GM23248 (cell line): ENCODE data around the gene SMPD2. TPM values are rescaled to one million over a fixed set of nuclear protein-coding genes. Genes with fewer than 3 reads are reported as not detected.

ENCODE experiments used
- DNase-seq: peaks from one replicate; pipeline ENCODE4 v3.0.0-alpha.2; 2015
- H2AFZ ChIP-seq: fragments of 200-600 bp; sonication (generic); 2 replicates; pipeline ENCODE4 v1.6.1; 2016; ENCODE audit warnings: antibody characterized with exemption
- H3F3A ChIP-seq: fragments of 200-600 bp; sonication (generic); 2 replicates; pipeline ENCODE4 v1.6.1; 2016; ENCODE audit warnings: mild to moderate bottlenecking, antibody characterized with exemption, mixed run types; ENCODE audit not compliant: insufficient read depth
- H3K27ac ChIP-seq: fragments of 200-600 bp; sonication (generic); 2 replicates; pipeline ENCODE4 v1.5.1; 2016; ENCODE audit warnings: mild to moderate bottlenecking
- H3K27me3 ChIP-seq: fragments of 200-600 bp; sonication (generic); replicated peaks from 2 replicates; pipeline ENCODE4 v1.6.1; 2016; ENCODE audit warnings: mild to moderate bottlenecking; ENCODE audit not compliant: insufficient read depth
- H3K36me3 ChIP-seq: fragments of 200-600 bp; sonication (generic); 2 replicates; pipeline ENCODE4 v1.6.1; 2016; ENCODE audit warnings: low read depth, mild to moderate bottlenecking
- H3K4me1 ChIP-seq: fragments of 200-600 bp; sonication (generic); 2 replicates; pipeline ENCODE4 v1.6.1; 2016; ENCODE audit warnings: mild to moderate bottlenecking; ENCODE audit not compliant: insufficient read depth
- H3K4me2 ChIP-seq: fragments of 200-600 bp; sonication (generic); one replicate; pipeline ENCODE4 v1.6.1; 2016; ENCODE audit warnings: mild to moderate bottlenecking; ENCODE audit not compliant: unreplicated experiment
- H3K4me3 ChIP-seq: fragments of 200-600 bp; sonication (generic); 2 replicates; pipeline ENCODE4 v1.5.1; 2016; ENCODE audit warnings: mild to moderate bottlenecking
- H3K79me2 ChIP-seq: fragments of 200-600 bp; sonication (generic); 2 replicates; pipeline ENCODE4 v1.6.1; 2016; ENCODE audit warnings: mild to moderate bottlenecking; ENCODE audit not compliant: insufficient read depth
- H3K9ac ChIP-seq: fragments of 200-600 bp; sonication (generic); 2 replicates; pipeline ENCODE4 v1.6.1; 2016; ENCODE audit warnings: mild to moderate bottlenecking
- H3K9me2 ChIP-seq: fragments of 200-600 bp; sonication (generic); 2 replicates; pipeline ENCODE4 v1.6.1; 2016; ENCODE audit warnings: mixed run types, mild to moderate bottlenecking, moderate library complexity; ENCODE audit not compliant: insufficient read depth
- H3K9me3 ChIP-seq: fragments of 200-600 bp; sonication (generic); one replicate; pipeline ENCODE4 v1.6.1; 2017; ENCODE audit warnings: low read depth
- H4K20me1 ChIP-seq: fragments of 200-600 bp; sonication (generic); 2 replicates; pipeline ENCODE4 v1.6.0; 2016; ENCODE audit not compliant: insufficient read depth
- EZH2 ChIP-seq: fragments of 200-600 bp; sonication (generic); IDR thresholded peaks from 2 replicates; pipeline ENCODE4 v1.6.1; 2018; ENCODE audit warnings: antibody characterized with exemption, mild to moderate bottlenecking; ENCODE audit not compliant: insufficient read depth, poor library complexity, severe bottlenecking
- EZH2phosphoT487 ChIP-seq: fragments of 200-600 bp; sonication (generic); IDR thresholded peaks from 2 replicates; pipeline ENCODE4 v1.6.1; 2018; ENCODE audit warnings: antibody characterized with exemption, moderate library complexity, mild to moderate bottlenecking, low read depth; ENCODE audit not compliant: insufficient read depth
- WGBS, 2 experiments: methylation state at CpG; one replicate each; pipeline ENCODE4 v1.1.6; 2015 to 2017; ENCODE audit warnings: low lambda C conversion rate in 2 of 2, low coverage in 1 of 2; ENCODE audit errors: missing lambda C conversion rate in 2 of 2; 5-methylcytosine and 5-hydroxymethylcytosine counted together
- in situ Hi-C: fragments of 300-500 bp; cut with MboI; formaldehyde crosslinking; loops from 2 replicates; pipeline ENCODE4 v1.15.0; 2020
- polyA plus RNA-seq: library from polyadenylated mRNA; unstranded; fragments of >200 nt; fragmentation: Nextera tagmentation; extraction: Ambion mirVana; gene quantifications from 2 replicates; pipeline ENCODE4 v1.2.1, GENCODE V29; 2016
- total RNA-seq: library from RNA; depleted of rRNA; stranded (reverse); fragments of >200 nt; shearing (Covaris generic); gene quantifications from 2 replicates; pipeline ENCODE4 v1.2.3, GENCODE V29; 2014

The SMPD2 gene
- total and polyA plus RNA-seq, 2 experiments from 2014 or later: 4.5 to 6.4 TPM

DNA sequence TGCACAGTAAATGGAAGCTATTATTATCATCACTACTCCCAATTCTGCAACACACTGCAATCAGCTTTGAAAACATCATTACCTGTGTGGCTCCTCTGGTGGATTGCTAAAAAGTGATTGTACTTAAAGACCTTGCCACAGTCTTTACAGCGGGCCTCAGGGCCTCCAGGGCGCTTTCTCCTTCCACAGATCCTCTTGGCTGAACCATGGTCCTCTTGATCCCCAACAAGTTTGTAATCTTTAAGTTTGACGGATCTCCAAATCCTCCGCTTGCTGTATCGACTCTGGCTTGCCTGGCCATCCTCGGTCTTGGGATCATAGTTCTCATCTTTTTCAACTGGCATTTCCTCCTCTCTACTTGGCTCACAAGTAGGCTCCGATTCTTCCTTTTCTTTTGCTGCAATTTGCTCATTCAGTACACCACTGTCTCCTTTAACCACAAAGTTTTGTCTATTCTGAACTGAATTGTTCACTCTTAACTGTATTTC is 40.5 kb downstream of the SMPD2 start:
- Histone ChIP-seq H3K4me2 (peak overlapping the region; percentile 5), H3K4me1 (peaks cover 40% of the 10 kb centered on the region), H3K9me3 (no peaks in the 10 kb centered on the region), H3K27me3 (no peaks in the 10 kb centered on the region), H3K9me2 (no peaks in the 10 kb centered on the region), H2AFZ (no peak overlapping the region), H3K4me3 (no peak overlapping the region), H3K79me2 (peaks cover 62% of the 10 kb centered on the region), H3K27ac (no peak overlapping the region), H4K20me1 (no peaks in the 10 kb centered on the region), H3K9ac (no peak overlapping the region), H3F3A (peaks cover 8% of the 10 kb centered on the region), H3K36me3 (peaks cover 11% of the 10 kb centered on the region)
- in situ Hi-C loops: no loop called here
- WGBS, 2 experiments: 95 to 98% methylated on average over 7 of the region's 7 CpGs
- DNase-seq: no peak
- no peak for TF ChIP-seq EZH2
- TF ChIP-seq EZH2phosphoT487: no peak

DNA sequence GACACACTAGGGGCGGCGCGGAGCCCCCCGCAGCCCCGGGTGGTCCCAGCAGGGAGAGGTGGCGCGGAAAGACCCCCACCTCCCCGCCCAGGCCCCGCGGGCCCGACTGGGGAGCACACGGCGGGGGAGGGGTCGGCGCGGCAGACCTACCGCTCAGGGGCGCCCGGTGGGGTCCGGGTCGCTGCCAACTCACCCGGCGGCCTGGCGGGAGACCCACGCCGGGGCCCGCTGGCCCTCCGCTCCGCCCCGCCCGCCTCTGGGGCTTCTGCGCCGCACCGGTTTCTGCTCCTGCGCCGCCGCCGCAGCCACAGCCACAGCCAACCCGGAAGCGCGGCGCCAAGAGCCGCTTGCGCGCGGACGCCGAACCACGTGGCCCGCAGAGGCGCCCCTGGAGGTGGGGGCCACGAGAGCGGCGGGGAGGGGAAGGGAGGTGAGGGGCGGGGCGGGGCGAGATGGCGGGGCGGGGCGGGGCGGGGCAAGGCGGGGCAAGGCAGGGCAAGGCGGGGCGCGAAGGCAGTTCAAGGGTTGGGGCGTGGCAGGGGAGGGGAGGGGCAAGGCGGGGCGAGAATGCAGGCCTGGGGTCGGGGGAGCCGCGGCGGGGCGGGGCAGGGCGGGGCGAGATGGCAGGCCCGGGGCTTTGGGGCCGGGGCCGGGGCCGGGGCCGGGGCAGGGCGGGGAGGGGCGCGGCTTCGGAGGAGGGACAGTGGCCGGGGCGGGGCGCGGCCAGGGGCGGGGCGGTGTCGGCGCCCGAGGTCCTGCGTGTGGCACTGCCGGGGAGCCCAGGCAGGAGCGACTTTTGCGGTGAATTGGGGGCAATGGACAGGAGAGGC is 42.6 kb downstream of the SMPD2 start, which contains the start of gene ZBTB24:
ZBTB24 (minus strand) TSS at position 315 of the 830 bp plus-strand sequence. CDS start 1,193 bp downstream, outside the sequence.
- Histone ChIP-seq H3K9ac (peak within 1 kb of the TSS; percentile 90), H2AFZ (peak within 1 kb of the TSS; percentile 84), H3K4me1 (peaks cover 33% of the 10 kb centered on the region), H3K27ac (peak within 1 kb of the TSS; percentile 43), H3K9me2 (peaks cover 3% of the 10 kb centered on the region; the same call in 1 of the 2 replicates), H3F3A (peaks cover 8% of the 10 kb centered on the region), H3K36me3 (peaks cover 10% of the 10 kb centered on the region; the same call in 1 of the 2 replicates), H3K9me3 (no peaks in the 10 kb centered on the region), H4K20me1 (no peaks in the 10 kb centered on the region), H3K27me3 (no peaks in the 10 kb centered on the region), H3K4me2 (peak within 1 kb of the TSS; percentile 75), H3K4me3 (peak within 1 kb of the TSS; percentile 86), H3K79me2 (peaks cover 41% of the 10 kb centered on the region)
- in situ Hi-C loops: no loop called here
- TF ChIP-seq EZH2phosphoT487 (no peak), EZH2 (no peak)
- WGBS, 2 experiments: 1 to 2% methylated on average over 19 to 50 of the region's 97 CpGs
- peak; percentile 97 for DNase-seq

DNA sequence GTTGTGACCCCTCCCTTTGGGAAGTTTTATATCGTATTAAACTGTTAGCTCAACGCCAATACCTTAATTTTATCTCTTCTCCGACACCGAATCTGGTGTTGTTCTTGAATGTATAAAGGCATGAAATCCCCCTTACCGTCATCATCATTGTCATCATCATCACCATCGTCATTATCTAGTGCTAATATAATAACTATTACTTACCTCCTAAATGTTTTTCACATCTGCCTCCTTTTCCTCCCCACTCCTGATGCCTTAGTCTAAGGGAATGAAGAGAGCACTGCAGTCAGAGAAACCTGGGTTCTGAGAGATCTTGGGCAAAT is 43.2 kb downstream of the SMPD2 start:
- H3K9me3 ChIP-seq: no peaks in the 10 kb centered on the region
- H3K79me2 ChIP-seq: peaks cover 35% of the 10 kb centered on the region
- H3K27ac ChIP-seq: no peak overlapping the region
- peak overlapping the region; percentile 84 for H2AFZ ChIP-seq
- H3K4me3 ChIP-seq: peak overlapping the region; percentile 64
- H4K20me1 ChIP-seq: no peaks in the 10 kb centered on the region
- no peak for TF ChIP-seq EZH2
- no peak for TF ChIP-seq EZH2phosphoT487
- DNase-seq: no peak
- in situ Hi-C loops: no loop called here
- no peaks in the 10 kb centered on the region for H3K27me3 ChIP-seq
- peaks cover 27% of the 10 kb centered on the region for H3K4me1 ChIP-seq
- 1 to 2% methylated on average over 6 of the region's 6 CpGs for WGBS, 2 experiments
- peaks cover 10% of the 10 kb centered on the region; the same call in 1 of the 2 replicates for H3K36me3 ChIP-seq
- peaks cover 3% of the 10 kb centered on the region; the same call in 1 of the 2 replicates for H3K9me2 ChIP-seq
- peak overlapping the region; percentile 75 for H3K4me2 ChIP-seq
- peak overlapping the region; percentile 52; the same call in 1 of the 2 replicates for H3K9ac ChIP-seq
- H3F3A ChIP-seq: peaks cover 8% of the 10 kb centered on the region

DNA sequence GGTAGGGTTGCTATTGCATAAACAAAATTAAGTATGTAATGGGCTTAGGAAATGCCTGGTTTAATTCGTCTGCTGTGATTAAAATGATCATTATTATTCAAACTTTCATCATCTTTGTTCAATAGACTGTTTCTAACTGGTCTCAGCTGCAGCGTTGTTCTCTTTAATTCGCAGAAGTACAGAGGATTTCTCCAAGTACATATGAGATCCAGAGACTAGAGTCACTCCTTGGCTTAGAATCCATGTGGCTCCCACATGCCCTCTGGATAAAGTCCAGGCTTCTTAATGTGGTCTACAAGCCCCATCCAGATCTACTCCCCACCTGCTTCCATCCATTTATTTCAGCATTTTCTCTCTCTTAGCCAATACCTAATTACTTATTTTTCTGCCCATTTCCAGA is 43.6 kb downstream of the SMPD2 start:
- peak overlapping the region; percentile 64 for H3K4me3 ChIP-seq
- H3K36me3 ChIP-seq: peaks cover 10% of the 10 kb centered on the region; the same call in 1 of the 2 replicates
- H3K27me3 ChIP-seq: no peaks in the 10 kb centered on the region
- no peak overlapping the region for H3K27ac ChIP-seq
- peaks cover 31% of the 10 kb centered on the region for H3K79me2 ChIP-seq
- peaks cover 23% of the 10 kb centered on the region for H3K4me1 ChIP-seq
- DNase-seq: peak; percentile 23
- H3K9me2 ChIP-seq: peaks cover 3% of the 10 kb centered on the region; the same call in 1 of the 2 replicates
- in situ Hi-C loops: no loop called here
- H2AFZ ChIP-seq: peak overlapping the region; percentile 84
- H3K9me3 ChIP-seq: no peaks in the 10 kb centered on the region
- H4K20me1 ChIP-seq: no peaks in the 10 kb centered on the region
- 5 to 9% methylated on average over 3 of the region's 3 CpGs for WGBS, 2 experiments
- H3K9ac ChIP-seq: peak overlapping the region; percentile 52; the same call in 1 of the 2 replicates
- peak overlapping the region; percentile 75 for H3K4me2 ChIP-seq
- H3F3A ChIP-seq: peaks cover 8% of the 10 kb centered on the region
- TF ChIP-seq EZH2: no peak
- TF ChIP-seq EZH2phosphoT487: no peak
